Activated CD4-positive, alpha-beta T cell treated with anti-CD3 and anti-CD28 coated beads for 24 hours (primary cell): ENCODE data around the gene CADM1.

Experiments
- DNase-seq, 2 donors: peaks; one replicate each; pipeline ENCODE4 v3.0.0-alpha.2; 2020; ENCODE audit warnings: low read depth in 2 of 2

CADM1 gene

GRCh38 chr11:115447273-115447864 is 56.8 kb downstream of the CADM1 start:
- no peak for DNase-seq

- DNase-seq: no peak
Observed at GRCh38 chr11:115446214-115446613, 58.0 kb downstream of the CADM1 start.

- no peak for DNase-seq
Observed at GRCh38 chr11:115444542-115444941, 59.7 kb downstream of the CADM1 start.

GRCh38 chr11:115439969-115440540 is 64.2 kb downstream of the CADM1 start:
- no peak for DNase-seq

- DNase-seq: no peak
Observed at GRCh38 chr11:115439385-115439784, 64.8 kb downstream of the CADM1 start.

GRCh38 chr11:115437902-115438575 is 66.2 kb downstream of the CADM1 start:
- no peak for DNase-seq

- DNase-seq: no peak
Observed at GRCh38 chr11:115430345-115430744, 73.9 kb downstream of the CADM1 start.

- DNase-seq: no peak
Observed at GRCh38 chr11:115428306-115428705, 75.9 kb downstream of the CADM1 start.

- no peak for DNase-seq
Observed at GRCh38 chr11:115425816-115426215, 78.4 kb downstream of the CADM1 start.

GRCh38 chr11:115425250-115425649 is 79.0 kb downstream of the CADM1 start:
- no peak for DNase-seq

- DNase-seq: no peak
Observed at GRCh38 chr11:115423728-115424459, 80.3 kb downstream of the CADM1 start.

- DNase-seq: no peak
Observed at GRCh38 chr11:115421992-115422689, 82.1 kb downstream of the CADM1 start.

- DNase-seq: no peak
Observed at GRCh38 chr11:115421352-115421991, 82.7 kb downstream of the CADM1 start.

- DNase-seq: no peak
Observed at GRCh38 chr11:115420505-115420904, 83.7 kb downstream of the CADM1 start.

GRCh38 chr11:115418626-115419025 is 85.6 kb downstream of the CADM1 start:
- no peak for DNase-seq

GRCh38 chr11:115418081-115418480 is 86.1 kb downstream of the CADM1 start:
- no peak for DNase-seq

GRCh38 chr11:115411120-115411519 is 93.1 kb downstream of the CADM1 start:
- DNase-seq: no peak

- no peak for DNase-seq
Observed at GRCh38 chr11:115409691-115410220, 94.5 kb downstream of the CADM1 start.

- no peak for DNase-seq
Observed at GRCh38 chr11:115409116-115409670, 95.0 kb downstream of the CADM1 start.

GRCh38 chr11:115408036-115408921 is 95.9 kb downstream of the CADM1 start:
- DNase-seq: no peak
